Hepatocyte (in vitro differentiated cells): ENCODE measurements around the gene SIGLEC11.

Experiments
- EZH2 ChIP-seq: fragments of 200-600 bp; sonication (generic); IDR thresholded peaks from 2 replicates; pipeline ENCODE4 v1.6.1; 2016; ENCODE audit warnings: antibody characterized with exemption, mild to moderate bottlenecking, borderline replicate concordance
- EZH2phosphoT487 ChIP-seq: fragments of 200-600 bp; sonication (generic); IDR thresholded peaks from one replicate; pipeline ENCODE4 v1.6.1; 2018; ENCODE audit warnings: antibody characterized with exemption, mild to moderate bottlenecking, low read depth, moderate library complexity; ENCODE audit not compliant: unreplicated experiment, severe bottlenecking
- TF ChIP-seq, protein P1 (sequence below): fragments of 200-600 bp; sonication (generic); IDR thresholded peaks from 2 replicates; pipeline ENCODE4 v1.5.1; 2016; ENCODE audit warnings: antibody characterized with exemption, mild to moderate bottlenecking; ENCODE audit not compliant: poor library complexity

DNA sequence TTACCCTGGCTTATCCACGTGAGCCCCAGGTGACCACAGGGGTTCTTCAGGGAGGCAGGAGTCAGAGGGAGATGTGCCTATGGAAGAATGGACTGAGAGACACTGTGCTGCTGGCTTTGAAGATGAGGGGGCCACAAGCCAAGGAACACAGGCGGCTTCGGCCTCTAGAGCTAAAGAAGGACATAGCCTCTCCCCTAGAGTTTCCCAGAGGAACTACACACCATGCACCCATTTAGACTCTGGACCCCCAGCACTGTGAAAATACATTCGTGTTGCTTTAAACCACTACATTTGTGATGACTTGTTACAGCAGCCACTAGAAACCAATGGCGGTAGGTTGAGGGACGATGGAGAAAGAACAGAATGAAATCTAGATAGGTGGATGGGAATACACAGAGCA is 45.7 kb downstream of the SIGLEC11 start:
- TF ChIP-seq, protein P1, sequence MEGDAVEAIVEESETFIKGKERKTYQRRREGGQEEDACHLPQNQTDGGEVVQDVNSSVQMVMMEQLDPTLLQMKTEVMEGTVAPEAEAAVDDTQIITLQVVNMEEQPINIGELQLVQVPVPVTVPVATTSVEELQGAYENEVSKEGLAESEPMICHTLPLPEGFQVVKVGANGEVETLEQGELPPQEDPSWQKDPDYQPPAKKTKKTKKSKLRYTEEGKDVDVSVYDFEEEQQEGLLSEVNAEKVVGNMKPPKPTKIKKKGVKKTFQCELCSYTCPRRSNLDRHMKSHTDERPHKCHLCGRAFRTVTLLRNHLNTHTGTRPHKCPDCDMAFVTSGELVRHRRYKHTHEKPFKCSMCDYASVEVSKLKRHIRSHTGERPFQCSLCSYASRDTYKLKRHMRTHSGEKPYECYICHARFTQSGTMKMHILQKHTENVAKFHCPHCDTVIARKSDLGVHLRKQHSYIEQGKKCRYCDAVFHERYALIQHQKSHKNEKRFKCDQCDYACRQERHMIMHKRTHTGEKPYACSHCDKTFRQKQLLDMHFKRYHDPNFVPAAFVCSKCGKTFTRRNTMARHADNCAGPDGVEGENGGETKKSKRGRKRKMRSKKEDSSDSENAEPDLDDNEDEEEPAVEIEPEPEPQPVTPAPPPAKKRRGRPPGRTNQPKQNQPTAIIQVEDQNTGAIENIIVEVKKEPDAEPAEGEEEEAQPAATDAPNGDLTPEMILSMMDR: no peak
- no peak for TF ChIP-seq EZH2
- no peak for TF ChIP-seq EZH2phosphoT487
